Renal pelvis (tissue), 4 donors: ENCODE results near the gene KIAA1549. TPM values are rescaled to one million over a fixed set of nuclear protein-coding genes. Genes with fewer than 3 reads are reported as not detected.

Source experiments
- DNase-seq: peaks from one replicate; pipeline ENCODE4 v3.0.0-alpha.2; 2013
- polyA plus RNA-seq, 3 donors: library from polyadenylated mRNA; unstranded; fragments of 120-200 nt; gene quantifications; one replicate each; pipeline ENCODE4 v1.2.1, GENCODE V29; 2013; ENCODE audit not compliant: insufficient read length in 3 of 3

The KIAA1549 gene
- polyA plus RNA-seq, 3 donors, result 14.1 to 15.2 (median 14.2) TPM

GRCh38 chr7:138907850-138908249 lies 73.3 kb downstream of the KIAA1549 start:
- DNase-seq, result no peak

DNA sequence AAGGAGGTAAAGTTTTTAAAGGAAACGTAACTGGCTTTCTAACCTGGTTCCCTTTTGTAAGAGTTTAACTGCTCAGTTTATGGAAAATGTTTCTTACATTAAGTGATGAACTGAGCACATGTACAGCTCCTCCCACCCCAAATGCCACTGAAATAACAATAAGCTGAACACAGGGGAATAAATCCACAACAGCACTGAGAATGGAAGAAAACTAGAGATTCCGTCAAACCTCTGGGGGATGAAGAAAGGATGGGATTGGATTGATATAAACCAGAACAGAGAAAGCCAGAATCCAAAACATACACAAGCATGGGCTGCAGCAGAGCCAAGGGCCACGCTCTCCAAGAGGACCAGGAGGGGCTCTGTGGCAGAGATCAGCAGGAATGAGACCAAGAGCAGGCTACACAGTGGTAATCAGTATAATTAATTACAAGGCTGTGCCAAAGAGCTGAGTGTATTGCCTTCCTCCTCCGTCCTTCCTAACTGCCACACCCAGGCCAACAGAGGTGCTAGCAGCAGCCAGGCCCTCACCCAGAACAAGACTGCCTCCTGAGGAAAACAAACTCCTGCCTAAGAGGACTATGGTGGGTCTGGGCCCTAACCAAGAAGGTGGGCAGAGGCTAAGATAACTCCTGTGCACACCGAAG lies 73.9 kb downstream of the KIAA1549 start:
- DNase-seq, result no peak

- DNase-seq, result no peak
Observed at GRCh38 chr7:138903859-138904435, 77.2 kb downstream of the KIAA1549 start.

DNA sequence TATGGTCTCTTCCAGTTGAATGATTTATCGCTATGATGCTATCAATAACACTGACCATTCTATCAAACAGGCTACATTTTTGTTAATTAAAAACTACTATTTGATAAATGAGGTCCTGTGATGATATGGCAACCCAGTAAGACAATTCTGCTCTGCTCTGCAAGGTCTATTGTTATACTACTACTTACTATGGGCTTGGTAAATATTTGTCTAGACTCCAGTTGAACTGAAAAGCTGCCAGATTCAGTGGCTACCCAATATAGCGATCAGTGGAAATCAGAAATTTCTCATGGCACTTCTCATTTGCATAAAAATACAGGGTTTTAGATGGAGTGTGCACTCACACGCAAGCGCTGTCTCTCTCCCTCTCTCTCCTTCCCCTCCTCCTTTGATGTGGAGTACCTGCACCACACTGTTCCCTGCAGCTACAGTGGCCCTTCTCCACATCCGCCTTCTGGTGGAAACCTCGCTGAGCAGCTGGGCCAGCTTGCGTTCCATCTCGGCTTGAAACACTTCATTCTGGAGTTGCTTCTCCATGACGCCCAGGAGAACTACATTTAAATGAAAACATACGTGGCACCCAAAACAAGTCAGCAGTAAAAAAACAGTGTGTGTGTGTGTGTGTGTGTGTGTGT lies 77.9 kb downstream of the KIAA1549 start:
- no peak for DNase-seq

DNA sequence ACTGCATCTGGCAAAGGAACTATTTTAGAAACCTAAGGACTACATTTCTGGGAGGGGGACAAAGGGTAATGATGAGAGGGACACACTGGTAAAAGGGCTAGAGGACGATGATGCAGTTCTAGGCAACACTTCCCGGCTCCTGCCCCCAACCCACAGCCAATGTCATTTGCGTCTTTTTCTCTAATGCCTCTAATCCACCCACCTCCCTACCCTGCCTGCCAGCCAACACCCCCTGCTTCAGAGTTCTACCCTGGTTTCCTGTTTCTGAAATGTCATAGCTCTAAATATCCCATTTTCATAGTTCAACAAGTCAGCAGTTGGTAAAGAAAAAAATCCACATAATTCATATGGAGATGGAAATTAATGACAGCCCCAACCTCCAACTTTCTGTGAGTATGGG lies 79.0 kb downstream of the KIAA1549 start:
- no peak for DNase-seq

GRCh38 chr7:138900035-138900828 lies 81.0 kb downstream of the KIAA1549 start:
- DNase-seq, result no peak

- no peak for DNase-seq
Observed at GRCh38 chr7:138898802-138899201, 82.4 kb downstream of the KIAA1549 start.

DNA sequence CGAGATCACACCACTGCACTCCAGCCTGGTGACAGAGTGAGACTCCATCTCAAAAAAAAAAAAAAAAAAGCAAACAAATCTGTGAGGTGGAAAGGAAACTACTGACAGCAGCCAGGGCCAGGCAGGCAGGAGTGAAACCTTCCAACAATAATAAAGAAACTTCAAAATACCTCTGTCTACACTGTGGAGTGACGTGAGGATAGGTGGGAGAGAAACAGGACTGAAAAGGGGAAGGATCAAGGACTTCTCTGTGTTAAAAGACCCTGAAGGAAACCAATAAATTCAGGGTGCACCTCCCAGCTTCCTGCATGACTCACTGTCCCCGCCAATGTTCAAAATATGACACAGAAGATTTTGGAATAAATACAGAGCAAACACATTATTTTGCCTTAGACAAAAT lies 82.9 kb downstream of the KIAA1549 start:
- no peak for DNase-seq

DNA sequence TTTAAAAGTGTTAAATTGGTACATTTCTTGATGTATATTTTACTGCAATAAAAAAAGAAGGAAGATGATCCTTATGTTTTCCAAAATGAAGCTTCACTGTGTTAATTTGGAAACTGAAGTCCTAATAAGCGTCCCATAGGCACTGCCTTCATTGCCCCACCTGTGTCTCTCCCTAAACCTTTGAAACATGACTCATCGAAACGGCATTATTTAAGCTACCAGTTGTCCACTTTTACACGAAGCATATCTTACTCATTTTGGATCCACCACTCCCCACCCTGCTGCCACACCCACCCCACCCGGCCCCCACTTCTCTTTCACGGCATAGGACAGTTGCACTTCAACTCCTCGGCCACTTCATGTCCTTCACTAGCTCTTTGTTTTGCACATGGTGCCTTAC lies 85.5 kb downstream of the KIAA1549 start:
- DNase-seq, result no peak

GRCh38 chr7:138893258-138893657 lies 87.9 kb downstream of the KIAA1549 start:
- no peak for DNase-seq

- DNase-seq, result no peak
Observed at GRCh38 chr7:138892812-138893211, 88.4 kb downstream of the KIAA1549 start.

- no peak for DNase-seq
Observed at GRCh38 chr7:138892006-138892630, 89.1 kb downstream of the KIAA1549 start.

GRCh38 chr7:138891446-138891810 lies 89.8 kb downstream of the KIAA1549 start:
- peak; percentile 57 for DNase-seq

DNA sequence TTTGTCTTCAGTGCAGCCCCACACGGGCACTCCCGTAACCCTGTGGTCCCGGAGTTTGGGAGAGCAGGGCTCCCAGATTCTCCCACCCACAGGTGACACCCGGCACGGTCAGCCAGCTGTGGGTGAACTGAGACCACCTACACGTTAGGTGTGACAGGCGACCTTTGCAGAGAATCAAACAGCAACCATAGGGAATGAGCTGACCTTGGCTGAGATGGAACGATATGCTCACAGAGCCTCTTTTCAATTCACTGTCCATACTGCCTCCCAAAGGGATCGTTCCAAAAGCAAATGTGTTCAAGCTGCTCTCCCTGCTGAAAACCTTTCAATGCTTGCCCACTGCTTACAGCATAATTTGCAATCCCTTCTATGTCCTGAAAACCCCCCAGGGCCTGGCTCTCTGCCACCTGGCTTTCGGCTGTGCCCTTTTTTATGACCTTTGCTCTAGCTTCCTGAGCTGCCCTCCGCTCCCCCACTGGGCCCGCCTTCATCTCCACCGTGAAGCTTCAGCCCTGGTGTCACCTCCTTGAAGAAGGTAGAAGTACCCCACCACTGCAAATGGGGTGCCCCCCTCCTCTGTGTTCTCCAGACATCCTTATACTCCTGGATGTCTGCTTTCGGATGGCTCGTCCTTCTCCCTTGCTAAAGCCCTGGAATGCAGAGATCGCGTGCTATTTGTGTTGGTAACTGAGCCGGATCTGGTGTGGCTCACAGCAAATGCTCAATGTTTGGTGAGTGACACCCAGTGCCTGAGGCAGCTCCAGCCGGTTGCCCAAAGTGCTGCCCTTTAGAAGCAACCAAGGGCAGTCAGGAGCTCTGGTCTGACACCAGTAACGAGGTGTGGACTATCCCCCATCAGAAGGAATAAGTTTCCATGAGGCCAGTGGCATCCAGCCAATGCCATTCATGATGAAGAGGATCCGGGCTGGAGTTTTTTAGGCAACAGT lies 90.4 kb downstream of the KIAA1549 start:
- no peak for DNase-seq

- DNase-seq, result no peak
Observed at GRCh38 chr7:138889582-138890498, 91.3 kb downstream of the KIAA1549 start.

DNA sequence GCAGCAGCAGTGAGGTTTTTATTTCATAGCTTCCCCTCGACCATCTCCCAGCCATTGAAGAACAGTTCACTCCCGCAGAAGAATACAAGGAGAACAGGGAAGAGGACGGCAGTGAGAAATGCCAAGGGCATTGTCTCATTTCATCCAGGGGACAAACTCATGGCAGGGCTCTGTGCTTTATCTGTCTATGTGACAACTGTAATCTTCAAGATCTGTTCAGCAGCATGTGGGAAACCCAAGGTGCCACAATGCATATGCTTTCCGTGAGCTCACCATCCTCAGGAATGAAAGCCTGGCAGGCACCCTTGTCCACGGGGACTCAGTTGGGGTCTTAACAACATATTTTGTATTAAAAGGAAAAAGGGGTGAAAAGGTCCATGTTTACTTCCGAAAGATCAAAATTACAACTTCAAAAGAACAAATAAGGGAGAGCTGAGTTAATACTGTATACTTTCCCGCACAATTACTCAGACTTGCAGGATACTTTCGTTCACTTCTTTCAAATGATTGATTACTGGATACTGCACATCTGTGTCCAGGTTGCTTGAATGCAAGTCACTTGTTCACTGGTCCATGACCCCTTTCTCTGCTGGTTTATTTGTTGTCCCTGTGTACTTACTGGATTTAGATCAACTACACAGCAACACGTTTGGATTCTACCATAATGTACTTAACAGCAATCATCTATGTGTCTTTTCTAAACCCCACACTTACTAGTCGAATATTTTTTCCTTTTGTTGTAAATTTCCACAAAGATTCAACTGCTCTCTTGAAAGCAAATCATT lies 93.1 kb downstream of the KIAA1549 start:
- no peak for DNase-seq

- no peak for DNase-seq
Observed at GRCh38 chr7:138887085-138887710, 94.0 kb downstream of the KIAA1549 start.

DNA sequence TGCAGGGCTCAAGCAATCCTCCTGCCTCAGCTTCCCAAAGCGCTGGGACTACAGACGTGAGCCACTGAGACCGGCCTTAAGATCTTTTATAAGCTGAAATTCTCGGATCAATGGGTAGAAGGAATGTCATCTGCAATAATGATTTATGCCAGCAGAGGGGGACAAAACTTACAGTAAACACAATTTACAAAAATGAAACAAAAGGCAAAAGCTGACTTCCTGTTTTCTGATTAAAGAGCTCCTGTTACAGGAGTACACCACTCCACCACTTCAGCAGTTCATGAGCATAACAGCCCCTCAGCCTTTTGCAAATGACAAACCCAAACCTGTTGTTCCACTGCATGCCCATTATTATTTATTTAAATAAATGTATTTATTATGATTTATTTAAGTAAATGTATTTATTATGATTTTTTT lies 94.7 kb downstream of the KIAA1549 start:
- peak; percentile 68 for DNase-seq
